ENCODE results near the gene LRCOL1.

GRCh38 chr12:132556216-132556615 is 54.2 kb downstream of the LRCOL1 start:
- TF ChIP-seq JUN (CRISPR knock-in tag; IDR thresholded peaks at IDR 0.05), result no peak
- no peak for TF ChIP-seq HMGA2 (CRISPR knock-in tag; IDR thresholded peaks at IDR 0.05)
- TF ChIP-seq, protein P1, sequence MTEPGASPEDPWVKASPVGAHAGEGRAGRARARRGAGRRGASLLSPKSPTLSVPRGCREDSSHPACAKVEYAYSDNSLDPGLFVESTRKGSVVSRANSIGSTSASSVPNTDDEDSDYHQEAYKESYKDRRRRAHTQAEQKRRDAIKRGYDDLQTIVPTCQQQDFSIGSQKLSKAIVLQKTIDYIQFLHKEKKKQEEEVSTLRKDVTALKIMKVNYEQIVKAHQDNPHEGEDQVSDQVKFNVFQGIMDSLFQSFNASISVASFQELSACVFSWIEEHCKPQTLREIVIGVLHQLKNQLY (CRISPR knock-in tag; IDR thresholded peaks at IDR 0.05), result no peak
- TF ChIP-seq CTCF (IDR thresholded peaks at IDR 0.05), result no peak
- TF ChIP-seq ZSCAN18 (CRISPR knock-in tag; IDR thresholded peaks at IDR 0.05), result no peak
